Brain microvascular endothelial cell (primary cell): ENCODE results near the gene MSL1.

Experiments used
- DNase-seq: peaks from one replicate; pipeline ENCODE4 v3.0.0-alpha.2; 2020
- H3K27ac ChIP-seq: fragments of 250-450 bp; sonication (Bioruptor Pico); 2 replicates; pipeline ENCODE4 v1.5.1; 2020; ENCODE audit warnings: mild to moderate bottlenecking, moderate library complexity
- H3K27me3 ChIP-seq: fragments of 250-450 bp; sonication (Bioruptor Pico); replicated peaks from 2 replicates; pipeline ENCODE4 v1.5.1; 2020; ENCODE audit warnings: mild to moderate bottlenecking
- H3K36me3 ChIP-seq: fragments of 250-450 bp; sonication (Bioruptor Pico); replicated peaks from 2 replicates; pipeline ENCODE4 v1.5.1; 2020; ENCODE audit warnings: mild to moderate bottlenecking
- H3K4me3 ChIP-seq: 2 replicates; pipeline ENCODE4 v1.5.1; 2011; ENCODE audit warnings: low read depth, mild to moderate bottlenecking, control low read depth, low read length, moderate library complexity
- in situ Hi-C: cut with HindIII; loops from 2 replicates; pipeline ENCODE4 v1.10.0; 2017; ENCODE audit warnings: low sequenced_read_pairs, low pct_ligation_motif_present
- TF ChIP-seq, protein P1 (sequence below): IDR thresholded peaks from 2 replicates; pipeline ENCODE4 v1.5.1; 2011; ENCODE audit warnings: low read depth, mild to moderate bottlenecking, moderate library complexity, low read length, control low read depth, inconsistent platforms; ENCODE audit errors: missing control alignments

The MSL1 gene

GRCh38 chr17:40103071-40103661 is 18.6 kb upstream of the MSL1 start:
- no peak overlapping the region for H3K4me3 ChIP-seq
- no peaks in the 10 kb centered on the region for H3K36me3 ChIP-seq
- TF ChIP-seq, protein P1, sequence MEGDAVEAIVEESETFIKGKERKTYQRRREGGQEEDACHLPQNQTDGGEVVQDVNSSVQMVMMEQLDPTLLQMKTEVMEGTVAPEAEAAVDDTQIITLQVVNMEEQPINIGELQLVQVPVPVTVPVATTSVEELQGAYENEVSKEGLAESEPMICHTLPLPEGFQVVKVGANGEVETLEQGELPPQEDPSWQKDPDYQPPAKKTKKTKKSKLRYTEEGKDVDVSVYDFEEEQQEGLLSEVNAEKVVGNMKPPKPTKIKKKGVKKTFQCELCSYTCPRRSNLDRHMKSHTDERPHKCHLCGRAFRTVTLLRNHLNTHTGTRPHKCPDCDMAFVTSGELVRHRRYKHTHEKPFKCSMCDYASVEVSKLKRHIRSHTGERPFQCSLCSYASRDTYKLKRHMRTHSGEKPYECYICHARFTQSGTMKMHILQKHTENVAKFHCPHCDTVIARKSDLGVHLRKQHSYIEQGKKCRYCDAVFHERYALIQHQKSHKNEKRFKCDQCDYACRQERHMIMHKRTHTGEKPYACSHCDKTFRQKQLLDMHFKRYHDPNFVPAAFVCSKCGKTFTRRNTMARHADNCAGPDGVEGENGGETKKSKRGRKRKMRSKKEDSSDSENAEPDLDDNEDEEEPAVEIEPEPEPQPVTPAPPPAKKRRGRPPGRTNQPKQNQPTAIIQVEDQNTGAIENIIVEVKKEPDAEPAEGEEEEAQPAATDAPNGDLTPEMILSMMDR = no peak
- DNase-seq = no peak
- in situ Hi-C loops = no loop called here
- no peak overlapping the region for H3K27ac ChIP-seq
- no peaks in the 10 kb centered on the region for H3K27me3 ChIP-seq

- Histone ChIP-seq H3K36me3 (no peaks in the 10 kb centered on the region), H3K27ac (no peak overlapping the region), H3K27me3 (no peaks in the 10 kb centered on the region), H3K4me3 (no peak overlapping the region)
- DNase-seq = no peak
- in situ Hi-C loops = no loop called here
- TF ChIP-seq, protein P1 = no peak
These were observed 18.1 kb upstream of the MSL1 start for GRCh38 chr17:40103688-40104087.

DNA sequence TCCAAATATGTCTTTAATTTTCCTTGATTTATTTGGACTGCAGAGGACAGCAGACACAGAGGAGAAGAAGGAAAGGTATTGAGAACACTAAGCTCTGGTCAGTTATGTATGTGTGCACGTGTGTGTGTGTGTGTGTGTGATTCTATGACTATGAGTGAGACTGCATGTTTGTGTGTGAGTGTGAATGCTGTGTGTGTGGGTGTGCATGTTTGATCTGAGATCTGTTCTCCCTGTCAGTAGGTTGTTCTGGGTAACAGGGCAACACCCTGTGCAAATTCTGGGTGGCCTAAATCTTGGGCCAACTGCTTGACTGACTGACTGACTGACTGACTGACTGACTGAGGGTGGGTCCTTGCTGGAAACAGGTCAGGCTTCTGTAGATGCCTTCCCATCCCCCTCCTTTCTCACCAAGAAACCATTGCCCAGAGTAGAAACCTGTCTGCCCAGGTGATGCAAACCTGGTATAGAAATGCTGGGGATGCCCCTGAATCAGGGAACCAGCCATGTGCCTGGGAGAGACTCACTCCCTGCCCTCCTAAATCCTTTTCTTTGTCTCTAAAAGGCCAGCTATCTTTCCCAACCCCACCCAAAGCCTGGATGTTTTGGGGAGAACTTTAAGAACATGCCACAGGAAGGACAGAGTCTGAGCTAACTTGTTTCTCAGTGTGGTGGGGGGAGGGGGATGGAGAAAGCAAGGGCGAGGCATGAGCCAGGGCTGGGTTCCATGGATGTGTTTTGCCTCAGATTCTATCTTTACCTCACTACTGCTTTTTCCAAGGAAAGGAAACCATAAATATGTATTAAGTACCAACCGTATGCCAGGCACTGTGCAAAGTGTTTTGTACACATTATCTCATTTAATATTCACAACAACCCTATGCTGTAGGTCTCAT is 16.9 kb upstream of the MSL1 start:
- no peaks in the 10 kb centered on the region for H3K27me3 ChIP-seq
- DNase-seq = no peak
- no peaks in the 10 kb centered on the region for H3K36me3 ChIP-seq
- in situ Hi-C loops = no loop called here
- no peak overlapping the region for H3K27ac ChIP-seq
- TF ChIP-seq, protein P1 = no peak
- no peak overlapping the region for H3K4me3 ChIP-seq

DNA sequence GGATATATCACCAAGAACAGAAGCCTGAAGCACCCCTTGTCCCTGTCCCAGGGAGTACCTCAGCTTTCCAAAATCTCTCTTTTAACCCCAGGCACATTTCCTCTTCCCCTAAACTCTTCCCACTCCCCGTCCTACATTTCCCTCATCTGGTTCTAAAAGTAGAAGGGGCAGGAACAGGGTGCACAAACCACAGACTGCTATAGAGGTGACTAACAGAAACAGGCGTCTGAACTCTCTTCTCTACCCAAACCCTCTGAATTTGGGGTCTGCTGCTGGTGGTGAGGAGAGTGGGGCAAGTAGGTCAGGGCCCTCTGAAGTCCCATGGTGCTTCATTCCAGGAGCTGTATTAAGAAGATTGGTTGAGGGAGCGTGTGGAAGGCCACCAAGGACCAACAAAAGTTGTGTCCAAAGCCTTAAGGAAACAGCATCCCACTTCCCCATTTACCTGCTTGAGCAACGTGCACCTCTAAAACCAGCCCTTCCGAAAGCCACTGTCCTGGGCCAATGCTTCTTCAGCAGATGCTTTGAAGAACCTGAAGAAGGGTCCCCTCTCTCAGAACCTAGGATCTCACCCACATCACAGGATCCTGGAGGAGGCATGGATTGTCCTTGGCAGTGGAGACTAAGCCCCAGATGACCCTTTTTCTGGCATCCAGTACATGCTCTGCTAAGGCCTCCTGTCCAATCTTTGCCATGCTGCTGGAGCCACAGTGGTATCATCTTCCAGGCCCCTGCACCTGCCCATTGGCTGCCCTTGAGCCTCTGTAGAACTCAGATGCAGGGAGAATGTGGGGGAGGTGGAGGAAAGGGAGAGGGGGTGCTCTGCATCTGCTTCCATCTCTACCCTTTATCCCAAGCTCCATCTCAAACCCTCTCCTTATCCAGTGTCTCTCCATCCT is 15.7 kb upstream of the MSL1 start:
- no peak overlapping the region for H3K27ac ChIP-seq

DNA sequence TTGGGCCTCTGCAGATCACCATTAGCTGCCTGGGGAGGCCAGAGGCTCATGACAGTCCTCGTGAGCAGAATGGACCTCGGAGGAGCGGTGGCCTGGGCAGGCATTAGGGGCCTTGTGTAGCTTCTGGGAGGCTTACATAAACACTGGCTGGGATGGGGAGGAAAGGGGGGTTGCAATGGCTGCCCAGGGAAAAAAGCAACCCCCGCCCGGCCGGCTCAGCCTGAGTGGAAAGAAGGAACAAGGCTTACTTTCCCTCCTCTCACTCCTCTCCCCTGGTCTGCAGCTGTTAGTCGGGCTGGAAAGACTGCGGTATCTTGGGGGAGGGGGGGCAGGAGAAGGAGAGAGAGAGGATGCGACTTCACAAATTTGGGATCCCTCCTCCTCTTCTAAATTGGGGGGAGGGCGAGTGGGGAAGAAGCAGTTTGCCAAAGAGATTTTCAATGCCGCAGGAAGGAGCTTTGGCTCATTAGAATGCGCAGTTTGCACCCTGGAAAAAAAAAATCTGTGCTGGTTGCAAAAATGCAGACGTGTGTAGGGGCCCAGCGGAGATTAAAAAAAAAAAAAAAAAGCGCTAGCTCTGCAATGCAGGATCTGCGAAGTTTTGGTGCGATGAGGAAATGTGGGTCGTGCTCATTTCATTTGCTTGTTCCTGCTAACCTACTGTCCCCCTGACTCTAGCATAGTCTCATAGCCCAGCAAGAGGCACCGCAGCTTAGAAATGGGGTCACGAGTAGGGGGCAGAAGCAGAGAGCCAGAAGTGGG is 14.8 kb upstream of the MSL1 start:
- in situ Hi-C loops = no loop called here
- H3K36me3 ChIP-seq = no peaks in the 10 kb centered on the region
- H3K27me3 ChIP-seq = no peaks in the 10 kb centered on the region
- no peak overlapping the region for H3K4me3 ChIP-seq
- no peak overlapping the region for H3K27ac ChIP-seq
- TF ChIP-seq, protein P1 = no peak
- no peak for DNase-seq

More for the DNA sequence above, 15.7 kb upstream of the MSL1 start:
- TF ChIP-seq, protein P1 = no peak
- DNase-seq = no peak
- in situ Hi-C loops = no loop called here
- Histone ChIP-seq H3K27me3 (no peaks in the 10 kb centered on the region), H3K4me3 (no peak overlapping the region), H3K36me3 (no peaks in the 10 kb centered on the region)
